Activated CD4-positive, alpha-beta T cell treated with anti-CD3 and anti-CD28 coated beads for 48 hours (primary cell): ENCODE results near the gene PBOV1.

Experiments used
- DNase-seq: peaks from one replicate; pipeline ENCODE4 v3.0.0-alpha.2; 2020

PBOV1 gene

DNA sequence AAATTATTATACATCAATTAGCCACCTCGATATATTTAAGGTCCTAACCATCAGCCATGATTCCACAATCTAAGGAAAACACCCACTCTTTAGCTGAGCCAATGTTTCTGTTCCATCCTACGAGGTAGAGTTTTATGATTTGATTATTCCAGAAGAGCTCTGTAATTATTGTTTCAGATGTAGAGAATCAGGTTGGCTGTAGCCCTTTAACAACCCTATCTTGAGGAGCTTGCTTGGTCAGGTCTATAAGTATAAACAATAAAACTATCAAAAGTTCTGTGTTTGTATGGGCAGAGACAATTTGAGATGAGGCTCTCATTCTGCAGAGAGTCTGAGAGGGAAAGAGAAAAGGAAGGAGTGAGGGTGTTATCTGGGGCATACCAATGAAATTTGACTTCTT, at the start of gene PBOV1:
Gene PBOV1, minus strand, starts transcription at position 43 of the 400 bp plus-strand sequence. CDS start 96 bp downstream, outside the sequence.
- no peak for DNase-seq

GRCh38 chr6:138266095-138266494, 47.8 kb upstream of the PBOV1 start:
- DNase-seq, result no peak

- no peak for DNase-seq
Measured at GRCh38 chr6:138264372-138264880, 46.1 kb upstream of the PBOV1 start.

DNA sequence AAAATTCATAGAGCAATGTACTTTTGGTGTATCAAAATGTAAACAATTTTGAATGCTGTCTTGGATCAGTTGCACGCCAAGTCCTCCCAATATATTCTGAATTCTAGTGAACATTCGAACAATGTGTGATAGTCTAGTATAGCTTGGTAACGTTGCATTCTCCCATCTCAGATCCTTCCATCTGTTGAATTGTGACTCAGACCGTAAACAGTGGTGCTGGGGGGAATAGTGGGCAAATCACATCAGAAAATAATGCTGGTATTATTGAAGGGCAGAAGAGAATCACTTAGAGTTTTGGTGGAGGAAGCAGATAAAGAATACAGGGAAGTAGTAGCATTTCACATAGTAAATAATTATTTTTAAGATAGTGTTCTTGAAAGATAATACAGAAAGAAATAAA, 45.7 kb upstream of the PBOV1 start:
- DNase-seq, result no peak

GRCh38 chr6:138261116-138261780, 43.0 kb upstream of the PBOV1 start:
- DNase-seq, result no peak

DNA sequence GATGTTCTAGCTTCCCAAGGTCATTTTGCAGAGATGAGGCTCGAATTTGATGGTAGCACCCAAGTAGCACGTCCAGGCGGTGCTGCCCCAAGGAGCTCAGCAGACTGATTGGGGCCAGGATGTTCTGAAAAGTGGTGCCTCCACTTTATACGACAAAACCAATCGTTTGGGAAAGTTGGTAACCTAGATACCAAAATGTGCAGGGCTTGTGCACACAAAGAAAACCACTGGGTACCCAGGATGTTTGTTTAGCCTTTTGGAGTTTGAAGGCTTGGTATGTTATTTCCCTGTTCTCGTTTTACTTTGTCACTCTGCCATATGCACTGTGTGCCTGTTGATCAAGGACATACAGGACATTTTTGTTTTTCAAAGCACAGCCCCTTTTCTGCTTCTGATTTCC, 40.7 kb upstream of the PBOV1 start:
- DNase-seq, result no peak

DNA sequence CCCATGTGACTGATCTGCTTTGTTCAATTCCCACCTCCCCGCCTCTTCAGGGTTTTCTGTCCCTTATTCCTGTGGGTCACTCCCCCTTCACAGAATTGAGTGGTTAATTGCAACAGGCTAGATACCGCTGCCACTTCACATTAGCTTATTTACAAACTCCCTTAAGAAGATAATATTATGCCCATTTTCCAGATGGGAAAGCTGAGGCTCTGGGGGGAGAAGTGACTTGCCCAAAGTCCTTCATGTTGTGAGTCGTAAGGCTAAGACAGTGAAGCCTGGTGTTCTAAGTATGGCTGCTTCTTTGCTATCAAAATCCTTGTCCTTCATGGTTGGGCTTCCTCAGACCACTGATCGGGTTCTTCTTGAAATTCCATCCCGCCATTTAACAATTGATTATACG, 39.9 kb upstream of the PBOV1 start:
- no peak for DNase-seq

- DNase-seq, result no peak
Measured at GRCh38 chr6:138257638-138258040, 39.3 kb upstream of the PBOV1 start.

DNA sequence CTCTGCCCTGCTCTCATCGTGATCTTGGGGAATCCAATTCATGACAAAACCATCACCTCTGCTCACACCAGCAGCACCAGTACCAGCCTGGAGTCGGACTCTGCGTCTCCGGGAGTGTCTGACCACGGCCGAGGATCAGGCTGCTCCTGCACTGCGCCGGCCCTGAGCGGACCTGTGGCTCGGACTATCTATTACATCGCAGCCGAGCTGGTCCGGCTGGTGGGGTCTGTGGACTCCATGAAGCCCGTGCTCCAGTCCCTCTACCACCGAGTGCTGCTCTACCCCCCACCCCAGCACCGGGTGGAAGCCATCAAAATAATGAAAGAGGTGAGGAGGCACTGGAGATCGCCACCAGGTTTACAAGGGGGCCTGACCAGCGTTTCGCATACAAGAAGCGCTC, 37.2 kb upstream of the PBOV1 start:
- no peak for DNase-seq

- no peak for DNase-seq
Measured at GRCh38 chr6:138253731-138254130, 35.4 kb upstream of the PBOV1 start.

DNA sequence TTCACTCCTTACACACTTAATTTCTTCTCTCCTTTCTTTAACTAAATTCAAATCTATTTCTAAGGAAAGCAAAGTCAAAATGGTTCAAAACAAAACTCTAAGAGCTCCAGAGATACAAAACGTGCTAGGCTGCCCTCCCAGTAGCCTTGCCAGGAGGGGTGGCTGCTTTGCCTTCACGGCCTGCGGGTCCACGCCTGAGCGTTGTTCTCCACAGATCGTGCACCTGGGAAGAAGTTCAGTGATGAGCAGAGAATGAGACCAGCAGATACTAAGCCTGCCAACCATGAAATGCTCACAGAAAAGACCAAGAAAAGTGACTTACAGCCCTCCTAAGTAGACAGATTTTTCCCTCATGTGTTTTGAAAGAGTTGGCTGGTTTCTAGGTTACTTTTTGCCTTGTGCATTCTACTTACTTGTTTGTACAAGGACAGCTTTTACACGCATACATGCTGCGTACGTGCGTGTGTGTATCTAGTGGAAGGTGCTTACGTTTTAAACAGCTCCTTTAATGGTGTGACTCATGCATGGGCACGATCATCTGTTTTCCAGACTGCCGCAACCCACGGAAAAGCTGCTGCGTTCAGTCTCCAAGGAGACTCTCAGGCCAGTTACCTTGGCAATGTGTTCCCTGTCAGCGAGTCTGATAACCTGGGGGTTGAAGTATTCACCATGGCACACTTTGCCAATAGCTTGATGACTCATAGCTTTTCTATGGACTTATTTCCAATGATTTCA, 32.4 kb upstream of the PBOV1 start:
- no peak for DNase-seq

DNA sequence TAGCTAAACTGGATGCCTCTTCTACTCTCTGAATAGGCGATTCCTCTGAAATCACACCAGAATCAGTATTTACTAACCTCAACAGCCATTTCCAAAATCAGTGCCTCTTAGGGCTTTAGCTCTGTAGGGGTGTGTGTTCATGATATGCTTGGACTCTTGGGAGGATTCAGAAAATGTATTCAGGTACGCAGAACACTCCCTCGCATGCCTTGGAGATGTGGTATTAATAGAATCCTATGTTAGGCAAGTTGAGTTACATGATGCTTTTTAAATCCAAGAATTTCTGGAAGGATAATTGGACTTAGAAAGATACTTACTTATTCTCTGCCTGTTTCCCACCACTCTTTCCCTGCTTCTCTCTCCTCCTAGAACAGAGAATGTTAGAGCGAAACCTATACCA, 31.8 kb upstream of the PBOV1 start:
- no peak for DNase-seq

DNA sequence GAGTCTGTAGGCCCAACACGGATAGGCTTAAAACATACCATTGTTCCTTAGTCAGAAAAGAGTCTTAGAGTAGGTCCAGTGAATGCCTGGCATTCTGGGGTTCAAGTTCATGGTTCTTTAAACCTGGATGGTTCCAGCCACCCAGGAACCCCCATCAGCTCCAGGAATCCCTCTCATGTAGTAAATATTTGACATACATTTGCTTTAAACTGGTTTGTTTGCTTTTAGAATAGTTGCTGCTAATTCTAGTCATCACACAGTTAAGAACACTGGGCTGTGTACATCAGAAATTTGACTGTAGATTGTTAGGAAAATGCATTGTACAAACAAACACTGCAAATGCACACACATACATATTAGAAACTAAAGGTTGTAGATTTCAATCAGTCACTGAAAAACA, 30.6 kb upstream of the PBOV1 start:
- DNase-seq, result no peak

GRCh38 chr6:138248011-138248410, 29.7 kb upstream of the PBOV1 start:
- no peak for DNase-seq

- DNase-seq, result no peak
Measured at GRCh38 chr6:138246650-138247440, 28.6 kb upstream of the PBOV1 start.

DNA sequence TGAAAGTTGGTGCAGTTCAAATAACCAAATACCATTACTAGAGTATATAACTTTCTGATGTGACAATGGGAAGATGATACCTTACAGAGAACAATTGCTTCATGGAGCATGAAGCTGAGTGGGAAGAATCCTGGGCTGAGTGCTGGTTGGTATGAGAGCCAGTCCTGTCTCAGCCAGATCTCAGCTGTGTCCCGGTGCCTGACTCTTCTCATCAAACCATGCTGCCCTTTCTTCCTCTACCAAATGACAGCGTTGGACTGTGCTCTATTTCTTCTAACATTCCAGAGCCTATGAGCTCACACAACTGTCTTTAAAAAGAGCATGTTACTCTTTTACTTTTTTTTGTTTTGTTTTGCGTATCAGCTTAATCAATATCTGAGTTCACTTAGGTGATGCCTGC, 27.5 kb upstream of the PBOV1 start:
- no peak for DNase-seq

GRCh38 chr6:138242987-138243592, 24.8 kb upstream of the PBOV1 start:
- no peak for DNase-seq

DNA sequence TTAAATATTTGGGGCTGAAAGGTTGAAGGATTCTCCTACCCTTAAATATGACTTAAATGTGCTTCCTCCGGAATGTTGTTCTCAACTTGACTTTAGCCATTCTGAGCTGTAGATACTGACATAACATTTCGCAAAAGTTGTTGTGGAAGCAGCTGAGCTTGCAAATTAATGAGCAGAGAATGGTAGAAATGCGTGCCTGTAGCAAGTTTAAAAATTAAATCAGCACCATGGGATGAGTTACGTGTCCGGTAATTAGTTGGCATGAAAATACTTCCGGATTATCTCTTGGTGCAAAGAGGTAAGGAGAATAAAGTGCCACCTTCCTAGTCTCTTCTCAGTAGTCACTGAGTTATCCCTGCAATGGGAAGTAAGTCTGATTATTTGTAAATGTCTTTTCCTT, 23.6 kb upstream of the PBOV1 start:
- no peak for DNase-seq

DNA sequence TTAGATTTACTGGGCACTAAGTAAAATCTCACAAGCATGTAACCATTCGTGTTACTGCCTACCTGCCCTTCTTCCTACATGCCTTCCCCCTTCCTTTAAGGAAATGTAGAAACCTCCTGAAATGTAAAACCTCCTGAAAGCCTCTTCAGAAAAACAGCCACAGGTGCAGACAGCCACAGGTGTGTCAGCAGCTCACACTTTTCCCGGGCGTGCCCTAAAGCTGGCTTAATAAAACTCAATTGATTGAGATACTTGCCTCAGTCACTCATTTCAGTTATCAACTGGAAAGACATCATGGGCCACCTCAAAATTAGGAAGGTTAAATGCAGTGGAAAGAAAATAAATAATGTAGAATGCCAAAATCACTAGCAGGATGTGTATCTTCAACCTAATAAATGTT, 23.1 kb upstream of the PBOV1 start:
- DNase-seq, result no peak

- DNase-seq, result no peak
Measured at GRCh38 chr6:138240476-138241245, 22.4 kb upstream of the PBOV1 start.

GRCh38 chr6:138239774-138240173, 21.5 kb upstream of the PBOV1 start:
- DNase-seq, result no peak

DNA sequence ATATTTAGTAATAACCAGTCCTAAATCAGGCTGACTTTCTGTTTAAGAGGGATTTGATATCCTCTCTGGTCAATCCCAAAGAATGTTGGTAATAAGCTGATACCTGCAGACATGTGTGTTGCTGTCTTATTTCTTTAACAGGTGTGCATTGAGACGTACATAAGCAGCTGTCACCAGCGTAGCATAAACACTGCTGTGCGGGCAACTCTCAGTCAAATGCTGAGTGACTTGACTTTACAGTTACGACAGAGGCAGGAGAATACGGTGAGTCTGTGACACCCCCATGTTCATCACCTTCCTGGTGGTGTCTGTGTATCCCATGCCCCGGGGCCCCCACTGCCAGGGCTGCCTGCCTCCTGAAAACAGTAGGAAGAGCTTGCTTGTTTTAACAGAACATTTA, 20.1 kb upstream of the PBOV1 start:
- no peak for DNase-seq

GRCh38 chr6:138237463-138237862, 19.2 kb upstream of the PBOV1 start:
- DNase-seq, result no peak
